ENCODE measurements around the gene RAVER2.

RAVER2 gene

DNA sequence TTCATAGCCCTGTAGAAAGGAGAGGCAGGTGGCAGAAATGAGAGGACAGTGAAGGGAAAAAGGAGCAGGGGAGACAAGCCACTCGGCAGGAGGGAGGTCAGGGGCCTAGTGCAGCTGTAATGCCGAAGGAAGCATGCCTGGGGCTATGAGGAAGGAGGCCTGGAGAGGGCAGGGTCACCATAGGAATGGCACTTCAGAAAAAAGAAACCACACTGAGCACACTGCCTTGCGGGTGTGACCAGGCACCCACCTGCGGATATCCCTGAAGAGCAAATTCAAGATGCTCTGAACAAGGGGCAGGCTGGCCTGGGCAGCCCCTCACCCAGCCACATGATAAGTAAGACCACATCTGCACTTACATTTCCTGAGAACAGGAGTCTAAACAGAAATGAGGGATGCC, 116.7 kb downstream of the RAVER2 start:
- TF ChIP-seq, protein P1, sequence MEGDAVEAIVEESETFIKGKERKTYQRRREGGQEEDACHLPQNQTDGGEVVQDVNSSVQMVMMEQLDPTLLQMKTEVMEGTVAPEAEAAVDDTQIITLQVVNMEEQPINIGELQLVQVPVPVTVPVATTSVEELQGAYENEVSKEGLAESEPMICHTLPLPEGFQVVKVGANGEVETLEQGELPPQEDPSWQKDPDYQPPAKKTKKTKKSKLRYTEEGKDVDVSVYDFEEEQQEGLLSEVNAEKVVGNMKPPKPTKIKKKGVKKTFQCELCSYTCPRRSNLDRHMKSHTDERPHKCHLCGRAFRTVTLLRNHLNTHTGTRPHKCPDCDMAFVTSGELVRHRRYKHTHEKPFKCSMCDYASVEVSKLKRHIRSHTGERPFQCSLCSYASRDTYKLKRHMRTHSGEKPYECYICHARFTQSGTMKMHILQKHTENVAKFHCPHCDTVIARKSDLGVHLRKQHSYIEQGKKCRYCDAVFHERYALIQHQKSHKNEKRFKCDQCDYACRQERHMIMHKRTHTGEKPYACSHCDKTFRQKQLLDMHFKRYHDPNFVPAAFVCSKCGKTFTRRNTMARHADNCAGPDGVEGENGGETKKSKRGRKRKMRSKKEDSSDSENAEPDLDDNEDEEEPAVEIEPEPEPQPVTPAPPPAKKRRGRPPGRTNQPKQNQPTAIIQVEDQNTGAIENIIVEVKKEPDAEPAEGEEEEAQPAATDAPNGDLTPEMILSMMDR (IDR thresholded peaks at IDR 0.05; ENCODE audit: control extremely low read depth, extremely low read depth, low read depth, missing control alignments) = peak; percentile 31
- DNase-seq (ENCODE audit: extremely low spot score) = no peak
- ChIA-PET CTCF (interaction anchor here (1.0 to 1.4 kb wide), 2 partner anchors 26 to 160 kb away, joined by 3 read pairs; no protein-coding TSS in a partner anchor), POLR2A (no interaction called here)

DNA sequence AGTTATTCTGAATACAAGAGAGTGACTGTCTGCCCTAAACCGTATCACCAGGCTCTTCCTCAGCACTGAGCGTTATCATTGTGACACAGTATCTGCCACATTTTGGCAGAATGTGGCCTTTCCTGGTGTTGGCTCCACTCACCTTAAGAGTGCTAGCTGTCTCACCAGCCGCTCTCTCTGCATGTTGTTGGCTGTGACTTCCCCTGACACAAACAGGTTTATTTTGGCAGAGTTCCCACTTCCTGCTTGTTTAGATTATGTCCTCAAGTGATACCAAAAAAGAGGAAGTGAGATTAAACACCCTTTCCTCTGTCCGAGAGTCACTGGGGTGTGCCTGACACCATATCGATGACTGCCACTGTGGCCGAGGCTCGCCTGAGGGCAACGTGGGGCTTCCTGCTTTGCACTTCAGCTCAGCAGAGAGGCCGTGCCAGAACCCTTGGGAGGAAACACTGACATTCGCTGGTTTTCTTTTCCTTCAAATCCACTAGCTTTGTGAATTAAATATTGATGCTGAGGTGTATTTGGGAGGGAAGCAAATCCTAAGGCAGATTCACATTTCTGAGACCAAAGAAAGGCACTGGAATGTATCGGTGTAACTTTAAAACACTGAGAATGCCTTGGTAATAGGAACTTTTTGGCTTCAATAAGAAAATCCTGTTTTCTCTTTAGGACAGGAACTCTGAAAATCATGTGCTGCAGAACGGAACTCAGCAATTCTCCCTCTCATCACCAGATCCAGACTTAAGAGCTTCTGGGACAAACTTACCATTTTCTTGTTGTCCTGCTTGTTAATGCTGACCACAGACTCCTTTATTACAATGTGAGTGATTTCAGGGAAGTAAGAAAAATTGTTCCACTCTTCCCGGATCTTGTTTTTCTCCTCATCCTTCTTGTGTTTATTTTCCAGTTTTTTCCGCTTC, 119.4 kb downstream of the RAVER2 start:
- ChIA-PET CTCF (interaction anchor here (0.9 to 1.6 kb wide), 8 partner anchors 13 to 211 kb away, joined by 3 to 5 read pairs (median 3); no protein-coding TSS in a partner anchor), POLR2A (no interaction called here)
- DNase-seq (ENCODE audit: extremely low spot score) = peak; percentile 84
- TF ChIP-seq, protein P1 (IDR thresholded peaks at IDR 0.05; ENCODE audit: control extremely low read depth, extremely low read depth, low read depth, missing control alignments) = no peak

DNA sequence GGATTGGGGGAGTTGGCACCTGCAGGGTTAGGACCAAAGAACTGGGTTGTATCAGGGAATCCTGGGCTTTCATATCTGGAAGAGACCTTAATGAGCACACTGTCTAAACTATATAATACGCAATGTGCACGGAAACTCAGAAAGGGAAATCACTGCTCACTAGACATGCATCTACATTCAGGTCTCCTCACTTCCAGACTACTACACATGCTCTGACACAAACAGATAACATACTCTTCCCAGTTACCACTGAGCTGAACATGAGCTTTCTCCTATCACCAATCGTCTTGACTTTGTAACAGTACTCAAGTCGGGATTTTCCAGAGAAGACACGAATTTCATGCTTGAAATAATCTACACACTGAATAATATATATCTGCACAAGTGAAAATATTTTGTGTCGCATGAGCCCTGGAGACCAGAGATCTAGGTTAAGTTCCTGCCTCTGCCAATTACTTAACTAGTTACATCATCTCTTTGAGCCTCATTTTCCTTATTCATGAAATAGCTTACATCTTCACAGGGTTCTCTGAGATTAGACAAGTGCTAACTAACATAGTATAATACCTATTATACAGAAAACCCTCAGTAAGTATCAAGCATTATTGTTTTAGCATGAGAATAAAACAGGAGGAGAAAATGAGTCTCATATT, 120.4 kb downstream of the RAVER2 start:
- TF ChIP-seq, protein P1 (IDR thresholded peaks at IDR 0.05; ENCODE audit: control extremely low read depth, extremely low read depth, low read depth, missing control alignments) = no peak
- ChIA-PET POLR2A (no interaction called here), CTCF (interaction anchor here (1.0 to 1.7 kb wide), 8 partner anchors 12 to 210 kb away, joined by 3 to 5 read pairs (median 3); no protein-coding TSS in a partner anchor)
- no peak for DNase-seq (ENCODE audit: extremely low spot score)

GRCh38 chr1:64866689-64867088, 121.8 kb downstream of the RAVER2 start:
- TF ChIP-seq, protein P1 (IDR thresholded peaks at IDR 0.05; ENCODE audit: control extremely low read depth, extremely low read depth, low read depth, missing control alignments) = no peak
- ChIA-PET POLR2A (no interaction called here), CTCF (interaction anchor here (1.4 to 1.7 kb wide), 2 partner anchors 11 to 154 kb away, joined by 3 read pairs; no protein-coding TSS in a partner anchor)
- DNase-seq (ENCODE audit: extremely low spot score) = no peak

GRCh38 chr1:64867266-64867665, 122.4 kb downstream of the RAVER2 start:
- ChIA-PET POLR2A (no interaction called here), CTCF (interaction anchor here (1.2 to 1.4 kb wide), 3 partner anchors 10 to 29 kb away, joined by 3 to 4 read pairs (median 3); no protein-coding TSS in a partner anchor)
- DNase-seq (ENCODE audit: extremely low spot score) = no peak
- TF ChIP-seq, protein P1 (IDR thresholded peaks at IDR 0.05; ENCODE audit: control extremely low read depth, extremely low read depth, low read depth, missing control alignments) = no peak

- CTCF ChIA-PET = interaction anchor here (1.7 kb wide), 1 partner anchor 11 kb away, joined by 4 read pairs; no protein-coding TSS in a partner anchor
Measured at GRCh38 chr1:64871256-64871655, 126.4 kb downstream of the RAVER2 start.

More at GRCh38 chr1:64871256-64871655, 126.4 kb downstream of the RAVER2 start:
- POLR2A ChIA-PET = no interaction called here
- no peak for DNase-seq (ENCODE audit: extremely low spot score)
- TF ChIP-seq, protein P1 (IDR thresholded peaks at IDR 0.05; ENCODE audit: control extremely low read depth, extremely low read depth, low read depth, missing control alignments) = no peak

All from GM10248 (cell line).